ENCODE data around the gene ICOS. TPM values are rescaled to one million over a fixed set of nuclear protein-coding genes. Genes with fewer than 3 reads are reported as not detected.

Gene ICOS
- total and polyA plus RNA-seq, 9 donors: 0.05 to 0.40 (median 0.11) TPM; not detected in 4

DNA sequence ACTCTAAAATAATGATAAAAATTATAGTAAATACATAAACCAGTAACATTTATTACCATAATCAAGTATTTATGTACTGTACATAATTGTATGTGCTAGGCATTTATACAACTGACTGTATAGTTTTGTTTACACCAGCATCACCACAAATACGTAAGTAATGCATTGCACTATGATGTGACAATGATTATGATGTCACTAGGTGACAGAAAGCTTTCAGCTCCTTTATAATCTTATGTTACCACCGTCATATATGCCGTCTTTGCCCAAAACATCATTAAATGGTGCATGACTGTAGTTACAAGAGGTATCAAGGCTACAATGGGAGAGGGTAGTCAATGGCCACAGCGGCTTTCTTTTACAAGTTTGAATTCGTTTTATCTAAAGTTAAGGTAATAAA is 60.1 kb downstream of the ICOS start:
- Histone ChIP-seq H3K4me3 (no peak overlapping the region), H3K9me3 (no peaks in the 10 kb centered on the region), H3K27ac (no peak overlapping the region), H3K36me3 (no peaks in the 10 kb centered on the region), H3K4me1 (ENCODE audit: insufficient read depth) (no peaks in the 10 kb centered on the region), H3K27me3 (no peaks in the 10 kb centered on the region)
- DNase-seq: no peak
- no peak for TF ChIP-seq EP300 (IDR thresholded peaks at IDR 0.05)
- TF ChIP-seq POLR2A (IDR thresholded peaks at IDR 0.05): no peak
- TF ChIP-seq CTCF (IDR thresholded peaks at IDR 0.05): no peak
- 90 to 96% (median 92%) methylated on average over 5 of the region's 5 CpGs for WGBS, 3 donors
- intact Hi-C loops (cut with DNase I): no loop called here

GRCh38 chr2:203997481-203997880 is 60.9 kb downstream of the ICOS start:
- Histone ChIP-seq H3K27me3 (no peaks in the 10 kb centered on the region), H3K36me3 (no peaks in the 10 kb centered on the region), H3K4me1 (ENCODE audit: insufficient read depth) (no peaks in the 10 kb centered on the region), H3K4me3 (no peak overlapping the region), H3K9me3 (no peaks in the 10 kb centered on the region), H3K27ac (no peak overlapping the region)
- 25 to 27% (median 26%) methylated on average over 1 of the region's 1 CpG for WGBS, 3 donors
- TF ChIP-seq CTCF (IDR thresholded peaks at IDR 0.05): no peak
- TF ChIP-seq EP300 (IDR thresholded peaks at IDR 0.05): no peak
- no peak for TF ChIP-seq POLR2A (IDR thresholded peaks at IDR 0.05)
- intact Hi-C loops (cut with DNase I): no loop called here
- no peak for DNase-seq

GRCh38 chr2:203997980-203998809 is 61.6 kb downstream of the ICOS start:
- no peak overlapping the region for H3K27ac ChIP-seq
- H3K4me1 ChIP-seq (ENCODE audit: insufficient read depth): no peaks in the 10 kb centered on the region
- no peak for DNase-seq
- WGBS, 3 donors: 70 to 75% (median 70%) methylated on average over 6 of the region's 6 CpGs
- no peak overlapping the region for H3K4me3 ChIP-seq
- no peaks in the 10 kb centered on the region for H3K9me3 ChIP-seq
- intact Hi-C loops (cut with DNase I): no loop called here
- H3K36me3 ChIP-seq: no peaks in the 10 kb centered on the region
- no peaks in the 10 kb centered on the region for H3K27me3 ChIP-seq
- TF ChIP-seq POLR2A (IDR thresholded peaks at IDR 0.05): no peak

DNA sequence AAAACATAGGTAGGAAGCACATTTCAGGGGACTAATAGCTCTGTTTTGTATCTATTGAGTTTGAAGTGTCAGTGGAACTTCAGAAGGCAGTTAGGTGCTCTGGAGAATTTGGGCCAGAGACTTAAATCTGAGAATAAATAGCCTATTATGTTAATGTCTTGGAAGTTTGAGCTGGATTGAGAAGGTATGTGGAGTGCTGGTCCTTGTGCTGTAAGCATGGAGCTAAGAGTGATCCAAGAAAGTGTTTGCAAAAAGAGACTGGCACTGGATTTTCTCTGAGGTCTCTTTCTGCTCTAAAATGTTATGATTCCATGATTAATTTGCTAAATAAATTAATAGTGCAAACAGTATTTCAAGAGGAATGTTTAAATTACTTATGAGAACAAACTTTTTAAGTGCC is 63.3 kb downstream of the ICOS start:
- no peaks in the 10 kb centered on the region for H3K4me1 ChIP-seq (ENCODE audit: insufficient read depth)
- no peak overlapping the region for H3K27ac ChIP-seq
- intact Hi-C loops (cut with DNase I): no loop called here
- no peak for TF ChIP-seq POLR2A (IDR thresholded peaks at IDR 0.05)
- no peak for TF ChIP-seq CTCF (IDR thresholded peaks at IDR 0.05)
- TF ChIP-seq EP300 (IDR thresholded peaks at IDR 0.05): no peak
- no peaks in the 10 kb centered on the region for H3K36me3 ChIP-seq
- H3K27me3 ChIP-seq: no peaks in the 10 kb centered on the region
- no peak overlapping the region for H3K4me3 ChIP-seq
- no peak for DNase-seq
- H3K9me3 ChIP-seq: no peaks in the 10 kb centered on the region

- Histone ChIP-seq H3K4me1 (ENCODE audit: insufficient read depth) (no peaks in the 10 kb centered on the region), H3K27me3 (no peaks in the 10 kb centered on the region), H3K36me3 (no peaks in the 10 kb centered on the region), H3K4me3 (no peak overlapping the region), H3K27ac (no peak overlapping the region), H3K9me3 (no peaks in the 10 kb centered on the region)
- DNase-seq: no peak
- intact Hi-C loops (cut with DNase I): no loop called here
- TF ChIP-seq EP300 (IDR thresholded peaks at IDR 0.05) (no peak), CTCF (IDR thresholded peaks at IDR 0.05) (no peak), POLR2A (IDR thresholded peaks at IDR 0.05) (no peak)
These were observed 63.9 kb downstream of the ICOS start for GRCh38 chr2:204000446-204000845.

All from ovary (tissue), 9 donors.